GM06990 (cell line): ENCODE data around the gene IDUA.

Experiments used
- DNase-seq: peaks from one replicate; pipeline ENCODE4 v3.0.0-alpha.2; 2011; ENCODE audit not compliant: insufficient read length; ENCODE audit errors: extremely low read depth
- H3K27me3 ChIP-seq: replicated peaks from 2 replicates; pipeline ENCODE4 v1.6.0; 2011; ENCODE audit warnings: low read length; ENCODE audit not compliant: control insufficient read depth, insufficient read depth
- H3K36me3 ChIP-seq: 2 replicates; pipeline ENCODE4 v1.5.1; 2011; ENCODE audit warnings: low read length; ENCODE audit not compliant: control insufficient read depth, insufficient read depth
- H3K4me3 ChIP-seq: replicated peaks from 2 replicates; pipeline ENCODE4 v1.5.1; 2011; ENCODE audit warnings: low read depth, mild to moderate bottlenecking, control low read depth, low read length
- CTCF ChIP-seq: IDR thresholded peaks from 2 replicates; pipeline ENCODE4 v1.5.1; 2011; ENCODE audit warnings: low read length, control low read depth, mild to moderate bottlenecking, inconsistent platforms; ENCODE audit not compliant: insufficient read depth, poor library complexity, severe bottlenecking

The IDUA gene

GRCh38 chr4:961351-962230, 25.3 kb upstream of the IDUA start:
- H3K4me3 ChIP-seq = no peak overlapping the region
- no peak for TF ChIP-seq CTCF
- H3K27me3 ChIP-seq = no peaks in the 10 kb centered on the region
- no peak for DNase-seq
- peaks cover 8% of the 10 kb centered on the region for H3K36me3 ChIP-seq

- TF ChIP-seq CTCF = no peak
- Histone ChIP-seq H3K4me3 (no peak overlapping the region), H3K27me3 (no peaks in the 10 kb centered on the region), H3K36me3 (peaks cover 8% of the 10 kb centered on the region)
- no peak for DNase-seq
Measured at GRCh38 chr4:962231-963208, 24.3 kb upstream of the IDUA start.

- TF ChIP-seq CTCF = no peak
Measured at GRCh38 chr4:963276-964225, 23.3 kb upstream of the IDUA start.

DNA sequence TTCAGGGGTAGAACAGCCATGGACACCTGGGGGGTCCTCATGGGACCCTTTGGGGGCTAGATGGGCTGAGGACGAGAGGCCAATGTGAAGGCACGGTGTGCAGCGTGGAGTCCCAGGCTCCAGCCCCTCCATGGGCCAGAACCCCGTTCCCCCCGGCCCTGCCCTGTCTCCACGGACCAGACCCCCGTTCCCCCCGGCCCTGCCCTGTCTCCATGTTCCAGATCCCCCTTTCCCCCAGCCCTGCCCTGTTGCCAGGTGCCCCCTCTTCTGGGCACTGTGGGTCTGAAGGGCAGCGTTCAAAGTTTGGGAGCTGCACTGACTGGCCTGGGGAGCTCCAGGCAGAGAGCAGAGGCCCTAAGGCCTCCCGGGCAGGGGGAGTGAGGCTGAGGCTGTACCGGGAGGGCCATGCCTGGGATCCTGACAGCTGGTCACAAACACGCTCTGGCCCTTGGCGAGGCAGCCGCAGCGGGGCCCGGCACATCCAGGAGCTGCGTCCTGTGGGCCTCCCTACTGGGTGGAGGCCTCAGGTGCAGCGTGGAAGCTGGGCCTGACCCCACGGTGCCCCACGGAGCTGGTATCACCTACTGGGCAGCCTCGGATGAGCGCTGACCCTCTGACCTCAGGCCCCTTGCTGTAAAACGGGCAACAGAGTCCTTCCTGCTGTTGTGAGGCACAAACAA, 22.4 kb upstream of the IDUA start:
- H3K4me3 ChIP-seq = no peak overlapping the region
- H3K27me3 ChIP-seq = no peaks in the 10 kb centered on the region
- TF ChIP-seq CTCF = no peak
- DNase-seq = no peak
- H3K36me3 ChIP-seq = peaks cover 6% of the 10 kb centered on the region

More at GRCh38 chr4:963276-964225, 23.3 kb upstream of the IDUA start:
- DNase-seq = no peak
- H3K36me3 ChIP-seq = peaks cover 6% of the 10 kb centered on the region
- H3K27me3 ChIP-seq = no peaks in the 10 kb centered on the region
- H3K4me3 ChIP-seq = no peak overlapping the region
